ENCODE results near the gene TMCC2.
"Not testable (repeated sequence)": the region's sequence is repeated elsewhere in the genome, so short reads cannot be mapped to it uniquely, and the experiment has no call there.

Gene TMCC2

GRCh38 chr1:205227584-205228013 lies at the start of gene TMCC2:
TMCC2 (plus strand) TSS chr1:205227946; CDS start chr1:205228565, 619 bp downstream.
- DNase-seq: peak in 55 of 56 donors; percentile 71 to 97 (median 92)

- DNase-seq: no peak
Observed at GRCh38 chr1:205179842-205180241, 47.9 kb upstream of the TMCC2 start.

- not testable (repeated sequence) for DNase-seq
Observed at GRCh38 chr1:205180331-205180730, 47.4 kb upstream of the TMCC2 start.

- DNase-seq: no peak
Observed at GRCh38 chr1:205182930-205183329, 44.8 kb upstream of the TMCC2 start.

GRCh38 chr1:205183676-205184335 lies 43.9 kb upstream of the TMCC2 start:
- DNase-seq: peak in 1 of 56 donors; percentile 9

- DNase-seq: no peak
Observed at GRCh38 chr1:205186191-205186590, 41.6 kb upstream of the TMCC2 start.

- DNase-seq: no peak
Observed at GRCh38 chr1:205187420-205187819, 40.3 kb upstream of the TMCC2 start.

GRCh38 chr1:205188098-205188497 lies 39.6 kb upstream of the TMCC2 start:
- DNase-seq: no peak

GRCh38 chr1:205188596-205188995 lies 39.1 kb upstream of the TMCC2 start:
- no peak for DNase-seq

GRCh38 chr1:205189131-205189530 lies 38.6 kb upstream of the TMCC2 start:
- no peak for DNase-seq

- no peak for DNase-seq
Observed at GRCh38 chr1:205190845-205191577, 36.7 kb upstream of the TMCC2 start.

- no peak for DNase-seq
Observed at GRCh38 chr1:205191622-205192021, 36.1 kb upstream of the TMCC2 start.

- no peak for DNase-seq
Observed at GRCh38 chr1:205192287-205192686, 35.5 kb upstream of the TMCC2 start.

GRCh38 chr1:205199090-205199930 lies 28.4 kb upstream of the TMCC2 start:
- peak in 3 of 56 donors; percentile 10 to 31 (median 20) for DNase-seq

- no peak for DNase-seq
Observed at GRCh38 chr1:205199931-205200299, 27.8 kb upstream of the TMCC2 start.

GRCh38 chr1:205204552-205204951 lies 23.2 kb upstream of the TMCC2 start:
- no peak for DNase-seq

GRCh38 chr1:205205055-205205454 lies 22.7 kb upstream of the TMCC2 start:
- no peak for DNase-seq

- DNase-seq: no peak
Observed at GRCh38 chr1:205208811-205209210, 18.9 kb upstream of the TMCC2 start.

- peak in 14 of 56 donors; percentile 42 to 68 (median 57) for DNase-seq
Observed at GRCh38 chr1:205210756-205211168, 17.0 kb upstream of the TMCC2 start.

- DNase-seq: peak; percentile 64 to 97 (median 93)
Observed at GRCh38 chr1:205211169-205211838, 16.4 kb upstream of the TMCC2 start, which contains the start of gene DSTYK. DSTYK (minus strand) TSS chr1:205211702; CDS start chr1:205211535, 167 bp downstream.

Data from nucleus accumbens (tissue), 56 donors.